HG02973 (cell line): ENCODE data around the gene NFIL3.
"Not testable (repeated sequence)": the region's sequence is repeated elsewhere in the genome, so short reads cannot be mapped to it uniquely, and the experiment has no call there.

Experiments used
- ATAC-seq: cut with Tn5 transposase; IDR thresholded peaks from one replicate; pipeline ENCODE4 v1.9.1; 2021; ENCODE audit warnings: moderate library complexity; ENCODE audit not compliant: unreplicated experiment

The NFIL3 gene

GRCh38 chr9:91398926-91399325 is 24.7 kb downstream of the NFIL3 start:
- ATAC-seq = no peak

GRCh38 chr9:91395553-91396471 is 27.8 kb downstream of the NFIL3 start:
- ATAC-seq = peak; percentile 59

- ATAC-seq = no peak
Measured at GRCh38 chr9:91395106-91395552, 28.5 kb downstream of the NFIL3 start.

GRCh38 chr9:91393826-91394225 is 29.8 kb downstream of the NFIL3 start:
- ATAC-seq = no peak

DNA sequence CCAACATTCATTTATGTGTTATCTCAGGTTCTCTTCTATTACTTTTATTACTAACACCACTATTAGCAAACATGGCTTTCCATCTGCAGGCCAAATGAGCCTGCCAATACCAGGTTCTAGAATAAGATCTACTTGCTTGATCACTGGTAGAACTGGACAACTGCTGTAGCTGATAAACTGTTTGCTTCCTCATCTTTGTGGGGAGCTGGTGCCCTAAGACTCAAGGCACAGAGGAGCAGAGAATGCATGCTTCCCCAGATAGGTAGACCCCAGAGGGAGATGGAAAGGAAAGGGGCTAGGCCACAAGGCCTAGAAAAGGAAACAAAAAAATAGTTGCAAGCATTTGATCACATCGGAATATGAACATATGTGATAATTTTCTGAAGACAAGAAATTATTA is 31.2 kb downstream of the NFIL3 start:
- ATAC-seq = no peak

- no peak for ATAC-seq
Measured at GRCh38 chr9:91391818-91392217, 31.8 kb downstream of the NFIL3 start.

GRCh38 chr9:91391412-91391811 is 32.2 kb downstream of the NFIL3 start:
- ATAC-seq = no peak

DNA sequence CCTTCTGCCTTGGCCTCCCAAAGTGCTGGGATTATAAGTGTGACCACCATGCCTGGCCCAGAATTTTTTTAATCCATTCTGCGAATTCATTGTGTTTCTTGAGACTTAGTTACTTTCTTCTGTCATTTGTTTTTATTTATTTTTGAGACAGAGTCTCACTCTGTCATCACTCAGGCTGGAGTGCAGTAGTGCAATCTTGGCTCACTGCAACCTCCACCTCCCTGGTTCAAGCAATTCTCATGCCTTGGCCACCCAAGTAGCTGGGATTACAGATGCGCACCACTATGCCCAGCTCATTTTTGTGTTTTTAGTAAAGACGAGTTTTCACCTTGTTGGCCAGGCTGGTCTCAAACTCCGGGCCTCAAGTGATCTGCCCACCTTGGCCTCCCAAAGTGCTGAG is 33.9 kb downstream of the NFIL3 start:
- ATAC-seq = not testable (repeated sequence)

DNA sequence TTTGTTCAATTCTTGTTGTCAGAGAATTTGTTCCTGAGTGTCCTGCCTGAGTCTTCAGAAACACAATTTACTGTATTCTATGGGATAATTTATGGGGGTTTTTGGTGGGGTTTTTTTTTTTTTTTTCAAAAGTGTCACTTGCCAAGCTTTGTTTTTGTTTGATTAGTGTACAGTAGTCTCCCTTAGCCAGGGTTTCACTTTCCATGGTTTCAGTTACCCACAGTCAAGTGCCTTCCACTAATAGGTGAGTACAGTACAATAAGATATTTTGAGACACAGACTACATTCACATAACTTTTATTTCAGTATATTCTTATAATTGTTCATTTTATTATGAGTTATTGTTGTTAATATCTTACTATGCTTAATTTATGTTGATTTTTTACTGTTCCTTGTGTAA is 36.9 kb downstream of the NFIL3 start:
- ATAC-seq = no peak

GRCh38 chr9:91384954-91385353 is 38.7 kb downstream of the NFIL3 start:
- ATAC-seq = no peak

DNA sequence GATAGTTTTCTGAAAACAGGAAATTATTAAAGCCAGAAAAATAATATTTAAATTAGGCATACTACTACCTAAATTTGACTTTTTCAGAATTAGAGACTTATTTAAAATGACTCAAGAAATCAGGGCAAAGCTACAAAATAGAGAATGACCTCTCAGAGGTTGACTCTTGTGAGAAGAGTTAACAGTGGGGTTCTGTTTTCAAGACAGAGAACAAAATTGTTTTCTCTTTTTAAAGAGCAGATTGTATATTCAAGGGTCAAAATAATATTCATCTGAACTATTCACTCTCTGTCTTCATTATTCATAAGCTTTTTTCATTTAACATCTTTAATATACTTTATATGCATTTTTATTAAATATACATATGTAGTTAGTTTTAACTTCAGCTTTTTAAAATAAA is 40.1 kb downstream of the NFIL3 start:
- no peak for ATAC-seq

DNA sequence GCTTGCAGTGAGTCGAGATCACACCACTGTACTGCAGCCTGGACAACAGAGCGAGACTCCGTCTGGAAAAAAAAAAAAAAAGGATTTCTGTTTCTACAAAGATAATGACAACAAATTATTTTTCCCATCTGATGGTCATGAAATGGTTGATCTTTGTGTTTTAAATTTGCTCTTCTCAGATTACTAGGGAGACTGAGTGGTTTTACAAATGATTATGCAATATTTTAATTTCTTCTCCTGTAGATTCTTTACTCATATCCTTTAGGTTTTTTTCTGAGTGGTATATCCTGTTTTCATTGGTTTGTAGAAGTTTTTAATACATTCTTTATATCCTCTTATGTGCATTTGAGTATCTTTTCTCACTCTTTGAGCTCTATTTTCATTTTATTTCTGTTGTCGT is 41.3 kb downstream of the NFIL3 start:
- ATAC-seq = no peak

DNA sequence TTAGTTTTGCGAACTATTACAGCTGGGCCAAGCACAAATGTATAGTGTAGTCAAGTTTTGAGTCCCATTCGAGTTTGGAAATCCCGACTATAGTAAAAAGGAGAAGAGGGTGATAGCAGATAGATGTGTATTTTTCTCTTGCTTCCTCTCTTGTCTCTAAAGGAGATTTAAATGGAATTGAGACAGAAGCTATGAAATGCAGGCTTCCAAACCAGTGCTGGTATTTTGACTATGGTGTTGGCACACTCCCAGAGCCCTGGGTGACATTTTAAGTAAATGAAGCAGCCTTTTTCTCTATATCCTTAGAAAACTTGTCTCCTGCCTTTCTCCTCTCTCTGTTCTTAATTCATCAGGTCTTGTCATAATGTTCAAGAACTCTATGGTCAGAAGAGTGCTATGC is 44.2 kb downstream of the NFIL3 start:
- ATAC-seq = no peak

DNA sequence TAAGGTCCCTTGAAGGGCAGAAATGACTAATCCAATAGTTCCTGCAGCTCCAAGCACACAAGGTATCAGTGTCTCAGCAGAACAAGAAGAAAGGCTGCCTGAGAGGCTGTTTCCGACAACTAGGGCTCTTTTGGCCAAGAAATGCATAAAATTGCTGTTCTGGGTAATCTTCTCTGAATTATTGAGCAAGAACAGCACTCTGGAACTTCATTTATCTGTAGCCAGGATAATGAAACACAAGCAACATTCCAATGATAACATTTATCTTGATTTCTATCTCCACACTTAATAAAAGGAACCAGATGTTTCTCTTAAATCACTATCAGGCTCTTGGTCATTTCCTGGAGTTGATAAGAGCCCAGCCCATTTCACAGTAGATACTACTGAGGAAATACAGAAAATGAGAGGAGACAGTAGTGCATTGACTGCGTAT is 44.9 kb downstream of the NFIL3 start:
- ATAC-seq = no peak

- ATAC-seq = not testable (repeated sequence)
Measured at GRCh38 chr9:91378054-91378453, 45.6 kb downstream of the NFIL3 start.

DNA sequence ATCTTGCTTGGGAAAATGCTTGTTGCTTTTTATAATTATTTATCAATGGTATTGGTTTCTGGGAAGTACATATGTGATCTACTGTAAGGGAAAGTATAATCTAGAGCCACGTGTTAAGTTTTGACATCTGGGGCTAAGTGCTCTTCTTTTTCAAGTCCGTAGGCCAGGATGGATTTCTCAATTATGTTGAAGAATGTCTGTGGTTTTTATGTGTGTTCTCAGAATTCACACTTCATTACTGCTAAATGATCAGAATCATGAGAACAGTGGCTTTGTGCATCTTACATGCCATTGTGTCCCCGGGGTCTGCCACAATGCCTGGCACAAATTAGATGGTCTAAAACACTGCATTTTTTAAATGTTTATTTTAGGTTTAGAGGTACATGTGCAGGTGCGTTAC is 47.4 kb downstream of the NFIL3 start:
- ATAC-seq = no peak

DNA sequence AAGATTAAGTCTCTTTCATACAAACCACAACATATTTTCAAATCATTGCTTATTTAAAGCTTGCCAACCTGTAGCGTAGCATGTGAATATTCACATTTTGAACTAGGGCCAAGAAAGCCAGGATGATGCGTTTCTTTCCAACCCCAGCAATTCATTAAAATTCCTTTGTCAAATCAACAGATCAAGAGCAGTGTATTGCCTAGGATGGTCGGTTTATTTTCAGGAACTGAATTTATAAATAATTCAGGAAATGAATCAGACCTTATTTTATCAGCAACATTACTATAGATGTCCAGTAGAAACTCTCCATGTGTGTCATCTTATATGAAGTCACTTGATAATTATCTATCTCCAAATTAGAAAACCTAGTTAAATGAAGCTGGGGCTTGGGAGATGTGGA is 48.7 kb downstream of the NFIL3 start:
- no peak for ATAC-seq

GRCh38 chr9:91371894-91372293 is 51.7 kb downstream of the NFIL3 start:
- no peak for ATAC-seq

DNA sequence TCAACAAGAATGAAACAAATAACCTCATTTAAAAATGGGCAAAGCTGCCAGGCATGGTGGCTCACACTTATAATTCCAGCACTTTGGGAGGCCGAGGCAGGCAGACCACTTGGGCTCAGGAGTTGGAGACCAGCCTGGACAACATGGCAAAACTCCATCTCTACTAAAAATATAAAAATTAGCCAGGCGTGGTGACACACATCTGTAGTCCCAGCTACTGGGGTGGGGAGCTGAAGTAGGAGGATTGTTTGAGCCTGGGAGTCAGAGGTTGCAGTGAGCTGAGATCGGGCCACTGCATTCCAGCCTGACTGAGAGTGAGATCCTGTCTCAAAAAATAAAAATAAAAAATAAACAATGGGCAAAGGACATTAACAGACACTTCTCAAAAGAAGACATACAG is 53.6 kb downstream of the NFIL3 start:
- not testable (repeated sequence) for ATAC-seq

GRCh38 chr9:91364702-91365101 is 58.9 kb downstream of the NFIL3 start:
- ATAC-seq = no peak

DNA sequence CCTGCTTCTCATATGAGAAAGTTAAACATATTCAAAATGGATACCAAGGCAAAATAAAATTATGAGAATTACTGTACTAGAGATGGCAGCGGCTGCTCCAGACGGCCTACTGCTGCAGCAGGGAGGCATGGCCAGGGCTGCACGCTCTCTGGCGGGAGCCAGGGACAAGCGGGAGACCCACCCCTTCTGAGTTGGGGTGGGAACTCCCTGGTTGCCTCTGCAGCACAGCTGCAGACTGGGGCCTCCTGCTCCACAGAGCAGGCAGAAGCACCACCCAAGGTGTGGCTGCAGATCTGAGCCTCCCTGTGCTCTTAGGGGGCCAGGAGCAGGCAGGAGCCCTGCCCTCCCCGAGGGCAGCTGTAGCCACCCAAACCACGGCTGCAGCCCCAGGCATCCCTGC is 59.6 kb downstream of the NFIL3 start:
- no peak for ATAC-seq

DNA sequence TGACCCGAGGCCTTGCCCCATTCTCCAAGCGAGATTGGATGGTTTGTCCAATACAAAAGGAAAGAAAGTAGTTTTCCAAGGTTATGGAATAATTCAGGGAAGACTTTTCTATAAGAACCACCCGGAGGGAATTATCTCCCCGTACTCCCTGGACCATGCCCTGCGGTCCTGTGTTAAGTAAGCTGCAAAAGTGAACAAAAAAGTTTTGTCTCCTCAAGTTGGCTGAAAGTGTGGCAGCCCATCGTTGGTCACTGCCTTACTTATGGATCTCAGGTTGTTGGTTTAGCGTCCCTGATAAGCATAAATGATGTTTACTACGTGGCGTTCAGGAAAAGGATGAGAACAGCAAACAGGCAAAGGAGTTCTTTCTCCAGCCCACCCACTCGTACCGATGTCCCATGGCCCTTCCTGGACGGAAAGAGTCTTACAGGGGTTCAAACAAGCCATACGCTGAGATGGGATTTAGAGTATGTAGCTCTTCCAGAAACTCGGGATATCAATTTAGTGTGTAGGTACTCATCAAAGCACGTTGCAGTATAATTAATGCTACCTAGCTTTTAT is 61.5 kb downstream of the NFIL3 start:
- no peak for ATAC-seq
